DLD1 (cell line): ENCODE measurements around the gene BNIP5.
"Not testable (repeated sequence)": the region's sequence is repeated elsewhere in the genome, so short reads cannot be mapped to it uniquely, and the experiment has no call there.

ENCODE experiments used
- in situ Hi-C: cut with HindIII; loops from 2 replicates; pipeline ENCODE4 v1.10.0; 2017; ENCODE audit warnings: low sequenced_read_pairs

The BNIP5 gene

GRCh38 chr6:36345681-36346466 lies 9.2 kb upstream of the BNIP5 start:
- in situ Hi-C loops, result no loop called here

GRCh38 chr6:36343109-36343680 lies 6.5 kb upstream of the BNIP5 start:
- in situ Hi-C loops, result no loop called here

- in situ Hi-C loops, result no loop called here
These were observed 4.1 kb upstream of the BNIP5 start for GRCh38 chr6:36340618-36341454.

GRCh38 chr6:36340306-36340617 lies 3.6 kb upstream of the BNIP5 start:
- in situ Hi-C loops, result no loop called here

GRCh38 chr6:36339146-36339545 lies 2.5 kb upstream of the BNIP5 start:
- in situ Hi-C loops, result no loop called here

GRCh38 chr6:36338223-36338622 lies 1.5 kb upstream of the BNIP5 start:
- in situ Hi-C loops, result not testable (repeated sequence)

GRCh38 chr6:36337814-36338213 lies 1.1 kb upstream of the BNIP5 start:
- in situ Hi-C loops, result no loop called here

GRCh38 chr6:36336208-36336710 lies 429 bp downstream of the BNIP5 start:
- in situ Hi-C loops, result no loop called here

- in situ Hi-C loops, result no loop called here
These were observed 1.1 kb downstream of the BNIP5 start for GRCh38 chr6:36335465-36336207.

GRCh38 chr6:36334832-36335459 lies 1.7 kb downstream of the BNIP5 start:
- in situ Hi-C loops, result no loop called here

GRCh38 chr6:36333931-36334725 lies 2.6 kb downstream of the BNIP5 start:
- in situ Hi-C loops, result no loop called here

GRCh38 chr6:36333171-36333895 lies 3.4 kb downstream of the BNIP5 start:
- in situ Hi-C loops, result no loop called here

- in situ Hi-C loops, result no loop called here
These were observed 5.3 kb downstream of the BNIP5 start for GRCh38 chr6:36331381-36331780.

- in situ Hi-C loops, result no loop called here
These were observed 6.3 kb downstream of the BNIP5 start for GRCh38 chr6:36330366-36330765.

GRCh38 chr6:36329798-36330291 lies 6.8 kb downstream of the BNIP5 start:
- in situ Hi-C loops, result no loop called here

GRCh38 chr6:36328600-36328999 lies 8.1 kb downstream of the BNIP5 start:
- in situ Hi-C loops, result no loop called here

- in situ Hi-C loops, result no loop called here
These were observed 8.8 kb downstream of the BNIP5 start for GRCh38 chr6:36327919-36328236.

- in situ Hi-C loops, result no loop called here
These were observed 9.3 kb downstream of the BNIP5 start for GRCh38 chr6:36327226-36327918.
